HepG2 (cell line): ENCODE results near the gene TBCD. TPM values are rescaled to one million over a fixed set of nuclear protein-coding genes. Genes with fewer than 3 reads are reported as not detected.

Experiments used
- BCLAF1 ChIP-seq: fragments of 450-650 bp; IDR thresholded peaks from 2 replicates; pipeline ENCODE4 v1.6.1; 2017; ENCODE audit warnings: mild to moderate bottlenecking
- CREB3 ChIP-seq: sonication (generic); formaldehyde crosslinking; IDR thresholded peaks from 2 replicates; pipeline ENCODE4 v1.5.0; 2020; ENCODE audit warnings: missing genetic modification reagents
- GABPB1 ChIP-seq: IDR thresholded peaks from 2 replicates; pipeline ENCODE4 v1.6.1; 2016; ENCODE audit warnings: mild to moderate bottlenecking, missing genetic modification reagents, moderate library complexity, missing compliant biosample characterization
- KDM6A ChIP-seq: IDR thresholded peaks from 2 replicates; pipeline ENCODE4 v1.6.1; 2016; ENCODE audit warnings: low read depth
- MED13 ChIP-seq: sonication (generic); formaldehyde crosslinking; IDR thresholded peaks from 2 replicates; pipeline ENCODE4 v1.5.0; 2020; ENCODE audit warnings: missing genetic modification reagents
- SRF ChIP-seq: IDR thresholded peaks from 2 replicates; pipeline ENCODE4 v1.6.1; 2011; ENCODE audit warnings: mild to moderate bottlenecking, low read depth, low read length, moderate library complexity
- SSRP1 ChIP-seq: IDR thresholded peaks from 2 replicates; pipeline ENCODE4 v1.6.1; 2016; ENCODE audit warnings: control low read depth
- TEAD2 ChIP-seq: sonication (generic); formaldehyde crosslinking; IDR thresholded peaks from 2 replicates; pipeline ENCODE4 v1.9.0; 2021; ENCODE audit warnings: missing genetic modification reagents
- ZBTB2 ChIP-seq: sonication (generic); formaldehyde crosslinking; IDR thresholded peaks from 2 replicates; pipeline ENCODE4 v1.8.0; 2022; ENCODE audit warnings: low read depth, missing genetic modification reagents
- ZEB1 ChIP-seq: IDR thresholded peaks from 2 replicates; pipeline ENCODE4 v1.6.1; 2012; ENCODE audit warnings: mild to moderate bottlenecking, low read depth, inconsistent platforms; ENCODE audit not compliant: insufficient replicate concordance
- ZHX1 ChIP-seq: sonication (generic); formaldehyde crosslinking; IDR thresholded peaks from 2 replicates; pipeline ENCODE4 v1.8.1; 2022; ENCODE audit warnings: low read depth, mild to moderate bottlenecking, missing genetic modification reagents
- ZMYM3 ChIP-seq: sonication (generic); formaldehyde crosslinking; IDR thresholded peaks from 2 replicates; pipeline ENCODE4 v1.5.1; 2020; ENCODE audit warnings: mild to moderate bottlenecking, missing genetic modification reagents
- ZNF382 ChIP-seq: sonication (generic); formaldehyde crosslinking; IDR thresholded peaks from 2 replicates; pipeline ENCODE4 v1.5.0; 2020; ENCODE audit warnings: missing genetic modification reagents, mild to moderate bottlenecking, borderline replicate concordance
- ZNF510 ChIP-seq: sonication (generic); formaldehyde crosslinking; IDR thresholded peaks from 2 replicates; pipeline ENCODE4 v1.4.0; 2020; ENCODE audit warnings: low read depth, mild to moderate bottlenecking, missing genetic modification reagents
- polyA plus RNA-seq, 8 experiments: library from polyadenylated mRNA; depleted of rRNA in 3 of 8; stranded (reverse) in 7 of 8; unstranded in 1 of 8; fragments of >200 nt; fragmentation: Illumina TruSeq in 4 of 8; extraction: Trizol in 4 of 8; gene quantifications; 2 replicates each; pipeline versions ENCODE4 v1.2.1 to v1.2.3, GENCODE V29; 2011 to 2016; ENCODE audit warnings: low read depth in 4 of 8, missing spikeins in 1 of 8, mixed read lengths in 1 of 8; ENCODE audit not compliant: insufficient read depth in 1 of 8
- total RNA-seq, 5 experiments: library from RNA; depleted of rRNA; stranded (reverse); fragments of >200 nt; fragmentation: Illumina TruSeq; extraction: Trizol; gene quantifications; 2 replicates each; pipeline ENCODE4 v1.2.3, GENCODE V29; 2016; ENCODE audit warnings: low read depth in 1 of 5
- TF ChIP-seq, protein P1 (sequence below): sonication (generic); formaldehyde crosslinking; IDR thresholded peaks from 2 replicates; pipeline ENCODE4 v1.5.0; 2020; ENCODE audit warnings: missing genetic modification reagents

Gene TBCD
- total and polyA plus RNA-seq, 2 of the 13 experiments (the other 11 are each of a cell fraction or from before 2014, with no cell fraction given) = 33.9 to 54.8 TPM

GRCh38 chr17:82751571-82752370 lies at the start of gene TBCD (continued):
- TF ChIP-seq CREB3 (CRISPR knock-in tag) = peak; percentile 81; the same call in 1 of the 2 replicates
- no peak for TF ChIP-seq KDM6A (CRISPR knock-in tag)
- TF ChIP-seq SRF = no peak
- TF ChIP-seq ZNF510 (CRISPR knock-in tag) = peak; percentile 72; the same call in 1 of the 2 replicates
- TF ChIP-seq MED13 (CRISPR knock-in tag) = 0 out of 2 replicates have a peak, but pooled peaks have one; percentile 25
- TF ChIP-seq ZHX1 = no peak
- no peak for TF ChIP-seq ZNF382
- TF ChIP-seq SSRP1 (CRISPR knock-in tag) = peak; percentile 93
- no peak for TF ChIP-seq BCLAF1
- peak; percentile 85 for TF ChIP-seq TEAD2 (CRISPR knock-in tag)
- TF ChIP-seq ZEB1 = peak; percentile 52
- peak; percentile 77; the same call in 1 of the 2 replicates for TF ChIP-seq ZBTB2
- peak; percentile 88 for TF ChIP-seq GABPB1 (CRISPR knock-in tag)
- TF ChIP-seq, protein P1, sequence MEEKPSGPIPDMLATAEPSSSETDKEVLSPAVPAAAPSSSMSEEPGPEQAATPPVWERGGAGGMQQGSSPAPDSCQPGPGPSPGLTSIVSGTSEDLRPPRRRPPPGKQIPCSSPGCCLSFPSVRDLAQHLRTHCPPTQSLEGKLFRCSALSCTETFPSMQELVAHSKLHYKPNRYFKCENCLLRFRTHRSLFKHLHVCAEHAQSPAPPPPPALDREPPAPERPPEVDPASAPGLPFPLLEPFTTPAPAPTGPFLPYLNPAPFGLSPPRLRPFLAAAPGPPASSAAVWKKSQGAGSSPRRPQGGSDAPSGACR (CRISPR knock-in tag) = peak; percentile 90; the same call in 1 of the 2 replicates
- TF ChIP-seq ZMYM3 = peak; percentile 88
